ENCODE results near the gene PANK1.

Gene PANK1

GRCh38 chr10:89666138-89666537 is 21.1 kb upstream of the PANK1 start:
- Histone ChIP-seq H3K4me3 (ENCODE audit: low read length) (no peak overlapping the region), H3K36me3 (replicated peaks; ENCODE audit: low read depth, low read length) (no peaks in the 10 kb centered on the region), H3K27ac (ENCODE audit: low read length) (no peak overlapping the region), H3K4me2 (ENCODE audit: low read length) (no peak overlapping the region), H3K4me1 (ENCODE audit: low read length) (no peaks in the 10 kb centered on the region), H2AFZ (ENCODE audit: low read depth, low read length) (no peak overlapping the region), H3K9me3 (ENCODE audit: insufficient read depth, low read length) (no peaks in the 10 kb centered on the region), H3K79me2 (ENCODE audit: low read length) (no peaks in the 10 kb centered on the region), H4K20me1 (ENCODE audit: insufficient read depth, low read length) (no peaks in the 10 kb centered on the region), H3K9ac (ENCODE audit: low read length) (no peak overlapping the region), H3K27me3 (ENCODE audit: low read depth, low read length) (no peaks in the 10 kb centered on the region)
- TF ChIP-seq CTCF (IDR thresholded peaks at IDR 0.05; ENCODE audit: low read depth, low read length) (no peak), EZH2phosphoT487 (IDR thresholded peaks at IDR 0.05; ENCODE audit: low read depth) (no peak)

- Histone ChIP-seq H3K4me3 (ENCODE audit: low read length) (no peak overlapping the region), H3K79me2 (ENCODE audit: low read length) (no peaks in the 10 kb centered on the region), H3K36me3 (replicated peaks; ENCODE audit: low read depth, low read length) (no peaks in the 10 kb centered on the region), H3K9me3 (ENCODE audit: insufficient read depth, low read length) (no peaks in the 10 kb centered on the region), H3K4me2 (ENCODE audit: low read length) (no peak overlapping the region), H3K27me3 (ENCODE audit: low read depth, low read length) (no peaks in the 10 kb centered on the region), H3K4me1 (ENCODE audit: low read length) (no peaks in the 10 kb centered on the region), H3K9ac (ENCODE audit: low read length) (no peak overlapping the region), H4K20me1 (ENCODE audit: insufficient read depth, low read length) (no peaks in the 10 kb centered on the region), H3K27ac (ENCODE audit: low read length) (no peak overlapping the region), H2AFZ (ENCODE audit: low read depth, low read length) (no peak overlapping the region)
- TF ChIP-seq EZH2phosphoT487 (IDR thresholded peaks at IDR 0.05; ENCODE audit: low read depth) (no peak), CTCF (IDR thresholded peaks at IDR 0.05; ENCODE audit: low read depth, low read length) (peak; percentile 11; the same call in 1 of the 2 replicates)
Measured at GRCh38 chr10:89665302-89665701, 20.3 kb upstream of the PANK1 start.

GRCh38 chr10:89664203-89664602 is 19.2 kb upstream of the PANK1 start:
- Histone ChIP-seq H3K4me3 (ENCODE audit: low read length) (no peak overlapping the region), H2AFZ (ENCODE audit: low read depth, low read length) (no peak overlapping the region), H4K20me1 (ENCODE audit: insufficient read depth, low read length) (no peaks in the 10 kb centered on the region), H3K9ac (ENCODE audit: low read length) (no peak overlapping the region), H3K27ac (ENCODE audit: low read length) (no peak overlapping the region), H3K36me3 (replicated peaks; ENCODE audit: low read depth, low read length) (no peaks in the 10 kb centered on the region), H3K79me2 (ENCODE audit: low read length) (no peaks in the 10 kb centered on the region), H3K4me2 (ENCODE audit: low read length) (no peak overlapping the region), H3K4me1 (ENCODE audit: low read length) (no peaks in the 10 kb centered on the region), H3K9me3 (ENCODE audit: insufficient read depth, low read length) (no peaks in the 10 kb centered on the region), H3K27me3 (ENCODE audit: low read depth, low read length) (no peaks in the 10 kb centered on the region)
- TF ChIP-seq EZH2phosphoT487 (IDR thresholded peaks at IDR 0.05; ENCODE audit: low read depth) (no peak), CTCF (IDR thresholded peaks at IDR 0.05; ENCODE audit: low read depth, low read length) (no peak)

GRCh38 chr10:89663144-89663543 is 18.1 kb upstream of the PANK1 start:
- H3K9me3 ChIP-seq (ENCODE audit: insufficient read depth, low read length): no peaks in the 10 kb centered on the region
- no peaks in the 10 kb centered on the region for H3K27me3 ChIP-seq (ENCODE audit: low read depth, low read length)
- no peak overlapping the region for H3K9ac ChIP-seq (ENCODE audit: low read length)
- H3K79me2 ChIP-seq (ENCODE audit: low read length): no peaks in the 10 kb centered on the region
- no peaks in the 10 kb centered on the region for H3K4me1 ChIP-seq (ENCODE audit: low read length)
- H3K4me3 ChIP-seq (ENCODE audit: low read length): no peak overlapping the region
- H3K4me2 ChIP-seq (ENCODE audit: low read length): no peak overlapping the region
- H3K27ac ChIP-seq (ENCODE audit: low read length): no peak overlapping the region
- no peaks in the 10 kb centered on the region for H4K20me1 ChIP-seq (ENCODE audit: insufficient read depth, low read length)
- TF ChIP-seq CTCF (IDR thresholded peaks at IDR 0.05; ENCODE audit: low read depth, low read length) (no peak), EZH2phosphoT487 (IDR thresholded peaks at IDR 0.05; ENCODE audit: low read depth) (no peak)
- H3K36me3 ChIP-seq (replicated peaks; ENCODE audit: low read depth, low read length): no peaks in the 10 kb centered on the region
- H2AFZ ChIP-seq (ENCODE audit: low read depth, low read length): no peak overlapping the region
